CD4-positive, alpha-beta T cell treated with Interleukin-15 for 1 hour (primary cell): ENCODE data around the gene FAM210B.
A peak's percentile ranks its signal among the peaks of the same experiment; 100 is the strongest.
"Not testable (repeated sequence)": the region's sequence is repeated elsewhere in the genome, so short reads cannot be mapped to it uniquely, and the experiment has no call there.

ENCODE experiments used
- DNase-seq: peaks from one replicate; pipeline ENCODE4 v3.0.0-alpha.2; 2020

FAM210B gene

DNA sequence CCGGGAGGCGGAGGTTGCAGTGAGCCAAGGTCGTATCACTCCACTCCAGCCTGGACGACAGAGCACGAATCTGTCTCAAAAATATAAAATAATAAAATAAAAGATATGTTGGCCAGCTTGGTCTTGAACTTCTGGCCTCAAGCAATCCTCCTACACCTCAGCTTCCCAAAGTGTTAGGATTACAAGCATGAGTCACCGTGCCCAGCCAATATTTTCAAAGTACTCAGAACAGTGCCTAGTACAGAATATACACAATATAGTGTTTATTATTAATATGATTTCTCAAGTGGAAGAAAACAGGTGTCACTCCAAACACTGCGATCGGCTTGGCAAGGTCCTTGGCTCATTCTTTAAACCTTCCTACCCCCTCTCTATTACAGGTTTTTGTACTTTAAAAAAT is 3.1 kb downstream of the FAM210B start:
- no peak for DNase-seq

DNA sequence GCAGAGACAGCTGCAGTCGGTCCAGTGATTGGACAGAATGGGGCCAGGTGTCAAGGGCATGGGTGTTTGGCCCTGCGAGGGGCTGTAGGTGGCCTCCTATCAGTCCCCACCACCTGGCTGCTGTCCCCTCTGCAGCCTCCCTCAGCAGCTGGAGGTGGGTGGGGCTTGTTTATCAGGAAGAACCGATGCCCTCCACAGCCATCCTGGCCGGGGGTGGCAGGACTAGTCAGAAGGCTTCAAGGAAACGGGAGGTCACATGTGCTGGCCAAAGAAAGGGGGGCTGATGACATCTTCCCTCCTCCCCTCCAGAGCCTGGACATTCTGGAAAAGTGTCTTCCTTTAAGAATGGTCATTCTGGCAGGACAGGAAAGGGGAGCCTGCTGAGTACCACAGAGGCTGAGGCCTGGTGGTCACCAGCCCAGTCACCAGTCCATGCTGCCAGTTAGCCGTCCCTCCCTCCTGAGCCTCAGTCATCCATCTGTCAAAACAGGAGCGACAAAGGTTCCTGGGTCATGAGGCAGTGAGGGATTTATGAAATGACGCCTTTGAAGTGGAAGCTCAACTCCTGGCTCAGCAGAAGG is 4.1 kb downstream of the FAM210B start:
- DNase-seq, result no peak

DNA sequence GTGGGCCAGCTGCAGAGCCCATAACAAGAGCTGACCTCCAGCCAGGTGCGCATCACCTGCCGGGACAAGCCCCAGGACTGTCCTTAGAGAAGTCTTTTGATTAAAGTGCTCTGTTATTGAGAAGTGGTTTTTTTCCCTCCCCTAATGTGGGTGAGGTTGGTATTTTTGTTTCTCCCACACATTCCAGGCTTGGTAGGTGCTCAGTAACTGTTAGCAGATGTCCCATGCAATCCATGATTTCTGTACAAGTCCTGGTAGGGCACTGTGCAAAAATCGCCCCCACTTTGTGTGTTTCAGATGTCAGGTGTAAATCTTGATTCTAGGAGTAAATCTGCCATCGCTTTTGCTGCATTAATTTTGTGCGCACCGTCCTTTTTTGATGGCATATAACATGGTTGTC is 4.7 kb downstream of the FAM210B start:
- no peak for DNase-seq

DNA sequence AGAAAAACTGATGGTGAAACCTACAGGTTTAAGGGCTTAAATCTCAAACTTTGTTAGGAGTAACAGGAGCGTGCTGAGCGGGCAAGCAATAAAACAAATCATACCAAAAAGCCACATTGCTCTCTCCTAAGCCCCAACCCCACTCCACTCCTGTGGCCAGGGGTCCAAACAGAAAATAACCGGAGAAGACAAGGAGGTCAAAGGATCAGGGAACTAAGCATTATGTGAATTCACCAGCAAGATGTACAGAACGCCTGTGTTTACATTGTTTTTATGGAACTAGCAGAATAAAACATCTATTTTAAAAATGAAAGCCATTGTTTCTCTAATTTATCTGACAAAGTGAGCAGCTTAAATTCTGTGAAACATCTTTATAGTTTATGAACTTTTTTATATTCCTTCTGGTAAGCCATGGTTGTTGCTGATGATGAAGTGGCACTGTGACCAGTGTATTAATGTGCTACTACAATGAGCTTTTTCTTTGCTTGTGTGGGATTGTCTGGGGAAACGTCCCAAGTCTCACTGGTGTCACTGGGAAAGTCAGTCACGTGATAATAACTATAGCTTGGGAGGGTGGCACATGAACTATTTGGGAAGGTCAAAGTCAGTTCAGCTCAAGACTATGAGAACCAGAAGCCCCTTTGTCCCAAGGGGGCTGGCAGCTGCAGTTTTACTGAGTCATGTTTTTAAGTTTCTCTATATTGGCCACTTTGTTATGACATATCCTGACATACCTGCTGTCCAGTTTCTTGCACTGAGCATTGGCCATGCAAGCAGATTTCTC is 9.8 kb downstream of the FAM210B start:
- no peak for DNase-seq

DNA sequence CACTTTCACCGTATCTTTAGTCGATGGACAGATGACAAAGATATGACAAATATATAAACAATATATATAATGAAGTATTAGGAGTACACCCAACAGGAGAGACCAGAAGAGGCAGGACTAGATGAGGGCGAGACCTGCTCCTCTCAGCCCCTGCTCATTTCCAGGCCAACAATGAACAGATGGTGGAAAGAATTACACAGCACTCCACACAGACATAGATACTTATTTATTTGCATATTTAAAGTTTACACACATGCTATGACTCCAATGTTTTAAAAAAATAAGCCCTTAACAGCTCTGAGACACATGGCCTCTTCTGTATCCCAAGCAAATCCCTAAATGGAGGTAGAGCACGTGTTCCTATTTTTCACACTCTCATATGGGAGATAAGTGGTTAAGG is 10.4 kb downstream of the FAM210B start:
- DNase-seq, result no peak

DNA sequence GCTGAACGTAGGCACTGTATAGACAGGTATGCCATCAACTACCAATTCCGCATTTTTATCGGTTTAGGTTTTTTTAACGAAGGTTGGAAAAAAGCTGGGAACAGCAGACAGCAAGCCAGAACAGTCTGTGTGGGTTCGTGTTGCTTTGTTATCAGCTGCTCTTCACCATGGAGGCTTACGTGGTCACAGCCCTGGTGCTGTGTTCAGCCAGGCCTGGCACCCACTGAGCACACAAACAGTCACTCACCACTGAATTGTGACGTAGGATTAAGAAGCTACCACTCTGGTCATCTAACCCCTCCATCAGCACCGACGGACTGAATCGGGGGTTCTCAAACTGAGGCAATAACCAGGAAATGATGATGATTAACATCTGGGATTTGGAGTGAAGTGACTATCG is 13.2 kb downstream of the FAM210B start:
- no peak for DNase-seq

DNA sequence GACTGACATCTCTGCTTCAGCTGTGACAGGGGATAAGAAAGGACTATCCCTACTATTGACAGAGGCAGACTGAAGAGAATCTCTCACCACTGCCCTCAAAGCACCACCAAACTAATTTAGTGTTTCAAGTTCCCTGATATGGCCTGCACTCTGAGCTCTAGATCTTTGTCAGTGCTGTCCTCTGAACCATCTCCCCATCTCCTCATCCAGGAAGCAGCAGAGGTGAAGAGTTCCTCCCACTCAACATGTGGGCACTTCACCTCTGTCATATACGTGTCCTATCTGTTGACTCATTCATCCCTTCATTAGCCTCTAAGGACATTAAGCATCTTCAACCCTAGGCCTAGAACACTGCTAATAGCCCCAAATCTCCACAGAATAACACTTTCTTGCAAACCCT is 14.1 kb downstream of the FAM210B start:
- DNase-seq, result no peak

DNA sequence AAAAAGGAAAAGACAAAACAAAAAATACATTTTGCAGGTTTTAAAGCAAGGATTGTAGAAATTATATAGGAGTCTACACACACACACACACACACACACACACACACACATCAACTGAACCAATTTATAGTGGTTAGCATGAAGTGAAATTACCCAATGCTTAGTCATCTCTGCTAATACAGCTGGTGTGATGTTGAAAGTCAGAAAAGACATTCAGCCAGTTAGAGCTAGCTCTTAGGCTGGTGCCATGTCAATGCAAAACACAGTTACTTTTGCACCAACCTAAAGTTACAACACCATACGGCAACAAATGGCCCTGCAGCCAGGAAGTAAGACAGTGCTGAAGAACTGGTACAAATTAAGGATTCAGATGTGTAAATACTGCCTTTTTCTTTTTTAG is 15.2 kb downstream of the FAM210B start:
- DNase-seq, result peak; percentile 45

DNA sequence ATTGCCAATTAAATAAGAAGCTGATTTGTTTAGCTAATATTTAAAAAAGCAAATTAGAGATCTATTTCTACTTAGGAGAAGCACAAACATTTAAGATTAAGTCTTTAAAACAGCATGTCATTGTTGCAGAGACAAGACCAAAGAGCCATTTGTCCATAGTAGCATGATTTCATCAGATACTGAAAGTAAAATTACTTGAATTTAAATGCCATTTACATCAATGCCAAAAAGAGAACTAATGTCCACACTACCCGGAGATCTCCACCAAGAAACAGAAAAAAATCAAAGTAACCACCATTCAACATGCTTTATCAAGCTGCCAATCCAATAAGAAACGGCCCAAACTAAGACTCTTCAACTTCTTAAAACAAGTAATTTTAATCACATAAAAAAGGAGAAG is 17.6 kb downstream of the FAM210B start:
- no peak for DNase-seq

DNA sequence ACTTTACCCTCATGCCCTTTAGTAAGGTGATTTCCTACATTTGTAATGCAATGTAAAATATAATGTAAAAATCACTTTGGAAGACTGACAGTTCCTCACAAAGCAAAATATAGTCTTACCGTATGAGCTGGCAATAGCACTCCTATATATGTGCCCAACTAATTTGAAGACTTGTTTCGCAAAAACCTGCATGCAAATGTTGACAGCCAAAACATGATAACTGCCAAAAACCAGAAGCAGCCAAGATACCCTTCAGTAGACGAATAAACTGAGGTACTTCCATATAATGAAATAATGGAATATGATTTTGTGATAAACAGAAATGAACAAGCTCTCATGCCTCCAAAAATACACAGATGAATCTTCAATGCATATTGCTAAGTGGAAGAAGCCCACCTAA is 19.6 kb downstream of the FAM210B start:
- DNase-seq, result no peak

DNA sequence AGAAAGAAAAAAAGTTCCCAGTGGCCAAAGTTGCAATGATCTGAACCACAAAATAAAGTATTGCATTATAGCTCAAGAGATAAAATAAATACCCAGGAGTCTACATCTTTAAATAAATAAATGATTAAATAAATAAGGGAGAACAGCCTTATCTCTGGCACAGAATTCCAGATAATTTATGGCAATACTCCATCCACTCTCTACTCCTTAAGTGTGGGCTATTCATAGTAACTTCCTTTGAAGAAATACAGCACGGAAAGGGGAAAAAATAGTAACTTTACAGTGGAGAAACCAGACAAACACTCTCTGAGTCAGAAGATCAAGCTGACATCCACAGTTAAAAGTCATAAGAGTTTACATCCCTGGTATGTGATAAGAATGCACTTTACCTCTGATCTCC is 21.6 kb downstream of the FAM210B start:
- DNase-seq, result no peak

DNA sequence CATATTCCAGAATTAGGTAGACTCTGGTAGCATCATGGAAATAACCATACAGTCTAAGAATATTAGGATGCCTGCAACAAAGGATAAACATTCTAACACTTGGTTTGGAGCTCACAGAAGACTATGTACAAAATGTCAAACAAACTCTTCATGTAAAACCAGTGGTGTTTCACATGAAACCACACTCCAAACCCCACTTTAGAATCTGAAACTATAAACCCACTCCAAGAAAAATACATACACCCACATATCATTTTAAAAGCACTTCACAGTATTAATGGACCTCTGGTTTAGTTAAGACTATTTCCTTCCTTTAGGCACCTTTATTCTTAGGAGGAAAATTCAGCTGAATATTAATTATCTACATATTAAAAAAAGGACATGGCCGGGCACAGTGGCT is 22.7 kb downstream of the FAM210B start:
- DNase-seq, result no peak

DNA sequence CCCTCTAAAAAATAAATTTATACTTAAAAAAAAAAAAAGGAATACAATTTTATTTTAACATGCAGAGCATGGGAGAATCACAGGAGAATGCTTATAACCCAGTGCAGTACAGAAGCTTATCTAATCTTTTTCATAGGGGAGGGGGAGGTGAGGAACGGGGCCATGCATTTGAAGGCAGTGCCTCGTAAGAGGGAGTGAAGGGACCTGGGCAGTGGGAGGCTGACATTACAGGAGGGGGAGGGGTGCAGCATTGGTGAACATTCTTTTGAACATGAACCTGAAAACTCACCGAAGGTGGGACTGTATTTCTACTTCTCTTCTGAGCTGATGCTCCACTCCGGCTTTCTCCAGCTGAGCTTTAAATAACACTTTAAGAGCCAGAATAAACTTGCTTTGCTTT is 23.9 kb downstream of the FAM210B start:
- no peak for DNase-seq

DNA sequence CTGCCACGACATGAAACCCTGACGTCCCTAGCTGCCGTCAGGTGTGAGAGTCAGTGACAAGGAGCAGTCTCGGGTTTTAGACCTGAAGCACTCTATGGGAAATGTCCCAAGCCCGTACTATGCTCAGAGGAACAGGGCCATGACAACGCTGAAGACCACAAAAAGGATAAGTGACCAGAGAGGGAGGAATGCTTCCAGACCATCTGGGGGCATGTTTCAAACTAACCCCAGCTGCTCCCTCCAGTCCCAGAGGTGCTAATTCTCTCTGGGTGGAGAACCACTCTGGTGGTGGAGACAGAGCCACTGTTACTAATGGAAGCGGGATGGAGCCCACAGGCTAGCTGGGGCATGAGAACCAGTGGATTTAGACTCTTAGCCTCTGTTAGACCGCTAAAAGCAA is 24.6 kb downstream of the FAM210B start:
- DNase-seq, result no peak

DNA sequence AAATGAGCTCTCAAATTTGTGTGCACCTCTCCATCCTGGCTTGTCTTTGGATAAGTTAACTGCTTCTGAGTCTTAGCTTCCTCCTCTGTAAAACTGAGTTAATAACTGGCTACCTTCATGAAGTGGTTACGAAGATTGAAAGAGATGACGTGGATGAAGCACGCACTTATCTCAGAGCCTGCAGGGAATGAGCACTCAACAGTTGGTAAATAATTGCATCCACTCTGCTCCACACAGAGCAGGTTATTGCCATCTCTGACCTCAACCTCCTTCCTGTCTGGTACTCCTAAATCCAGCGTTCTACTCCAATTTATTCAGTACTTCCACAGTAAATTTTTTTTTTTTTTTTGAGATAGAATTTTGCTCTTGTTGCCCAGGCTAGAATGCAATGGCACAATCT is 26.4 kb downstream of the FAM210B start:
- no peak for DNase-seq

DNA sequence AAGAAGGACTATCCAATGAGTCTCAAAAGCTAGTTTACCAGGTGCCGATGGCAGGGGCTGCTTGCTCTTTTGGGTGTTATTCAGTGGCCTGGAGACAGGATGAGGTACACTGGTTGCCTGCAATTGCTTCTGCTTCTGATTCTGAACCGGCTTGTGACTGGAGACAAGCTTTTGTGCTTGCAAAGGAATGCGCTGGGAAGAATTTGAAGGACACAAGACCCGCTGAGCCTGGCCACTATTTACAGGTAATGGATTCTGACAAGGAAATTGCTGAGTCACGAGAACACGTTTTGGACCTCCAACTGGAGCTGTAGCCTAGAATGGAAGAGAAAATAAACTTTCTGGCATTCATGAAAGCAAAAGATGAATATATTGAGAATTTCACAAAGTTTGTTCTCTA is 27.4 kb downstream of the FAM210B start:
- DNase-seq, result no peak

DNA sequence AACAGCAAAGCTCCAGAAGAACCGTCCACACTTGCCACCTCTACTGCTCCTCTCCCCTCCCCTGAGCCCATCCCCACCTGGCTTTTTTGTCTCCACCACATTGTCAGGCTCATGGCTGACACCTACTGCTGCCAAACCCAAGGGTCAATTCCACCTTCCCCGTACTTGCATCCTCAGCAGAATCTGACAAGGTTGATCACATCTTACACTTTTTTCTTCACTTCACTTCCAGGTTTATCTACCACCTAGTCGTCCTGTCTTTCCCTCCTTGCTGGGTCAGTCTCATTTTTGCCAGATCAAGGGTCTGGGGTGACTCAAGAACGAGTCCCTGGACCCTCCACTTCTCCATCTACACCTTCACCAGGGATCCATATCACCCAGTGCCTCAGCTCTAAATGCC is 30.1 kb downstream of the FAM210B start:
- DNase-seq, result no peak

DNA sequence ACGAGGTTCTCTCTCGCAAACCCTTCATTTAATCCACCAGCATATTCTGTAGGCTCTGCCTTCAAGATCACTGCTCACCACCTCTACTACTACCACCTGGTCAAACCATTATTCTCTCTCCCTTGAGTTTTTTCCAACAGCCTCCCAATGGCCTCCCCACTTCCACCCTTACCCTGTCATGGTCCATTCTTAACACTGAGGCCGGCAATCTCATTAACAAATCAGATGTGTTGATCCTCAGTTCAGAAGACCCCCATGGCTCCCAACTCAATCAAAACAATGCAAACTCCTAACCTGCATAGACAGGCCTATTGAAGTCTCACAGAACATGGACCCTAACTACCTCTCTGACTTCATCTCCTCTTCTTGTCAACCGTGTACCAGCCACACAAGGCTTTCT is 31.0 kb downstream of the FAM210B start:
- DNase-seq, result no peak

DNA sequence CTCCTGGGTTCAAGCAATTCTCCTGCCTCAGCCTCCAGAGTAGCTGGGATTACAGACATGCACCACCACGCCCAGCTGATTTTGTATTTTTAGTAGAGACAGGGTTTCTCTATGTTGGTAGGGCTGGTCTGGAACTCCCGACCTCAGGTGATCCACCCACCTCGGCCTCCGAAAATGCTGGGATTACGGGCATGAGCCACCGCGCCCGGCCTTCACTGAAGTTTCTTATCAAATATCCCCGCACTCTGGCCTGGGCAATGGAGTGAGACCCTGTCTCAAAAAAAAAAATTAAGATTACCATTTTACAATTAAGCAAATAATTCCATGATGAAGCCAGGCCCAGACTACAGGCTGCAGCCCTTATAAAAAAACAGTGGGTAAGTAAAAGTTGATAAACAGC is 31.6 kb downstream of the FAM210B start:
- not testable (repeated sequence) for DNase-seq

DNA sequence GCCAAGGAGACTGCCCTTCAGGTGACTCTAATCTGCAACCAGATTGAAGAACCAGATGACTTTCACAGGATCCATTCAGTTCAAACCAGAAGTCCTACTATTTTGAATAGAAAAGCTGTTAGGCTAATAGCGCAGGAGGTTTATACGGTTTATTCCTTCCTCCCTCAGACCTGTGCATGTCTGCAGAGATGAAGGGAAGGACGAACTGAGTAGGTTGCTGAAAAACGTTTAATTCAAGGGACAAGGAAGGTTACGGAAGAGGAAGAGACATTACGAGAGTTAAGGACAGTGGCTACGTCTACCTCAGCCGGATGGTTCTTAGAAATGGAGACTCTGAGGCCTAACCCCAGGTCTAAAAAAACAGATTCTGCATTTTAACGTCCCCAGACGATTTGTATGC is 32.3 kb downstream of the FAM210B start:
- DNase-seq, result no peak

DNA sequence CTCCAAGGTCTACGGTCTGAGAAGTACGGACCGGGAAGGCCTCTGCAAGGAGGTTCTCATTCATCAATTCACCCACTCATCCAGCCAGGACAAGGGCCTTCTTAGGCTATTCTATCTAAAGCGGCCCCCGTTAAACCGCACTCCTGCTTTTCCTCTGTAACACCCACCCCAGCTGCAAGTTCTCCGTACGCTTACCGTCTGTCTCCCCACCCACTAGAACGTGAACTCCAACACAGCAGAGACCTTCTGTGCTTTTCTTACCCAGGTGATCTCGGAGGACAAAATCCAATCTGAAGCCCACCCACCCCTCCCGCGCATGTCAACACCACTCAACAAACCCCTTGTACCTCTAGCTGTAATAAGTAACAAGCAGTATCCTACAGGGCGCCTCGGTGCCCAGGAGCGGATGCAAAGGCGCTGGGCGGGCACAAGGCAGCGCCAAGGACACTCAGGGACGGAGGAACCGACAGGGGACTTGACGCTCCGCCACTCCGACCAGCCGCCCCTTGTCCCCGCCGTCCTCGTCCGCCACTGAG is 32.9 kb downstream of the FAM210B start:
- DNase-seq, result no peak

DNA sequence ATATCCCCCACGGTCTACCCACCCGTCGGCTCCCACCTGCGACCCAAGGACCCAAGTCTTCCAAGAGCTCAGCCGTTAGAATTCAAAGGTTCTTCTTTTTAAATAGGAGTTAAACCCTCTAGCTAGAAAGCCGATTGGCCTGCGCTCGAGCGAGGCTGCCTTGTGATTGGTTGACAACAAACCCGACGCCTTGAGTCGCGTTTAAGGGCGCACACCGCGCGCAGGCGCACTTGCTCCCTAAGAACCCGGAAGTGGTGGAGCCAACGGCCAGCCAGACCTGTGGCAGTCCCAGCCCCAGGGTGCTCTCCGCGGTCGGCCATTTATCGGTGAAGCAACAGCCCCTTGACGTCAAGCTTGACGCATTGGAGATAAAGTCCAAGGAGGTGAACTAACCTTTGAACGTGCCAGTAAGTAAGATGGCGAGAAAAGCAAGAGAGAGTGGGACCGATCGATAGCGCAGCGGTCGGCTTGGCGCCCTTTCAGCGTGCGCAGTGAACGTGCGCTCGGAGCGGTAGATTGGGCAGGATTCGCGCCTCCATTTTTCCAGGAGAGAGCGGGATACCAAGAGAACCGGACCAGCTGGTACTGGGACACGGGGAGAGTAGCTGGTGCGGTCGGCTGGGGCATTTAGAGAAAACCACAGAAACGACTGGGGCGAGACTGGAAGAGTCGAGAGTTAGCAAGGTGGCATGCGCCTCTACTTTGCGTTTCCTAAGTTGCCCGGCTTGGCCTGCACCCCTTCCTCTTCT is 33.5 kb downstream of the FAM210B start, which contains the start of the genes AURKA and CSTF1:
AURKA (minus strand) TSS at position 84 of the 749 bp plus-strand sequence. CDS start 4,018 bp downstream, outside the sequence.
CSTF1 (plus strand) TSS at position 514 of the 749 bp plus-strand sequence. CDS start 2,908 bp downstream, outside the sequence.
- DNase-seq, result peak; percentile 100

DNA sequence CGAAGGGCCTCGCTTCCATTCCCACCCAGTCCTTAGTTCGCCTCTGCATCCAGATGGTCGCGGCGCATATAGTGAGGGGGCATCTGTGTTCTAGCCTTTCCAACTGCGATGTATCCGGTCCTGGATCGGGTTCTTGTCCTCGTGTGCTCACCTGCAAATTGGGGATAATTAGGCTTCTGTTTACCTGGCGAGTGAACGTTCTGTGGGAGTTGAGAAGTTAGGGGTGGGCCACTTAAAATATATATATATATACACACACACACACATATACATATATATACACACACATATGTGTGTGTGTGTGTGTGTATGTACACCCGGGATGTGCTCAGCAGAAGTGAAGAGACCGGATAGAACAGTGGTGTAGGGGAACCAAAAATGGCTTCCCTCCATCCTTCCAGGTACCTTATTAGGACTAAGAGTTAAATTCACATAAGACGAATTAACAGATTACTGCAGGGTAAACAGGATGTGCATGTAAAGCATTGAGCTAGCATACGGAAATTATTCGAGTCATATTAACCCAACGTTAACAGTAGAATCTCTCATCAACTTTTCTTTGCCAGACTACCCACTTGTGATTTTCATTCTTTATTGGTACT is 34.2 kb downstream of the FAM210B start:
- no peak for DNase-seq
